GM12801 (cell line): ENCODE results near the gene HMGN1.

ENCODE experiments used
- CTCF ChIP-seq: IDR thresholded peaks from one replicate; pipeline ENCODE4 v1.5.1; 2011; ENCODE audit warnings: control low read depth; ENCODE audit not compliant: insufficient read length; ENCODE audit errors: extremely low read depth

Gene HMGN1

DNA sequence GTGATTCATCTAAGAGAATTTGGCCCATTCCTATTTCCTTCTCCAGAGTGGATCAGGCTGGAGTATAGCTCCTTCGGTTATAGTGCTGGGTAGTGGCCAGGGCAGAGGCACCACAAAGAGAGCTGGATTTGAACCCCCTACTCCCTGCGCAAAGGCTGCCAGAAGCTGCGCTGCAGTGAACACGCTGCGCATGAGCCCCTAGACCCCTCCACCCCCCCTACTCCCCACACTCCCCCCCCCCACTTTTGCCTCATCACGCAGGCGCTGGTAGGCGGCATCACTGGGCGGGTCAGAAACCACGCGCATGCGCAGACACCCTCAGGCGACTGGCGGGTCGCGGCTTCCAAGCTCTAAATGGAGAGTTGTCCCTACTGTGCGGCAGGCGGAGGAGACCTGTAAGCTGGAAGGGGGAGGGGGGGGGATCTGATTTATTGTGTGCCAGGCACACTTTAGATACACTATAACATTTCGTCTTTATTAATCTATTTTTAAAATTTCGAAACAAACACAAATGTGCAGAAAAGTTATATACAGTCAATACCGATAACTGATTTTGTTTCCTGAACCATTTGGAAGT lies 38.7 kb upstream of the HMGN1 start:
- no peak for TF ChIP-seq CTCF

- no peak for TF ChIP-seq CTCF
Observed at GRCh38 chr21:39386899-39387298, 38.0 kb upstream of the HMGN1 start.

DNA sequence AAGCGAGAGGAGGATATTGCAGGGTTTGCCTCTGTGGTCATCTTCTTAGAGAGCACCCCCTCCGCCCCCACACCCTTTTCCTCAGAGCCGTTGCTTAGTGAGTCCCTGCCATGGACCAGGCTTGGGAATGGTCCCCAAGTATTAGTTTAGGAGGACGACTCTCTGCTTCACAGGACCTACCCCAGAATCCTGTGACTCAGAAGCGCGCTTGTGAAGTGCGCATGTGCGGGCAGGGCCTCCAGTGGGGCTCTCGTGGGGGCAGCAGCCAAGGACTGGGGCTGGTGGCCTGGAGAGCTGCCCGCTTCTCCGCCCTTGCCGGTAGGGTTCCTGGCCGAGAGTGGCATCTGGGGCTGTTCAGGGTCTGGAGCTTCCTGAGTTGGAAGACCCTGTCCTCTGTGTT lies 37.3 kb upstream of the HMGN1 start:
- no peak for TF ChIP-seq CTCF

GRCh38 chr21:39385299-39386145 lies 36.6 kb upstream of the HMGN1 start:
- no peak for TF ChIP-seq CTCF

DNA sequence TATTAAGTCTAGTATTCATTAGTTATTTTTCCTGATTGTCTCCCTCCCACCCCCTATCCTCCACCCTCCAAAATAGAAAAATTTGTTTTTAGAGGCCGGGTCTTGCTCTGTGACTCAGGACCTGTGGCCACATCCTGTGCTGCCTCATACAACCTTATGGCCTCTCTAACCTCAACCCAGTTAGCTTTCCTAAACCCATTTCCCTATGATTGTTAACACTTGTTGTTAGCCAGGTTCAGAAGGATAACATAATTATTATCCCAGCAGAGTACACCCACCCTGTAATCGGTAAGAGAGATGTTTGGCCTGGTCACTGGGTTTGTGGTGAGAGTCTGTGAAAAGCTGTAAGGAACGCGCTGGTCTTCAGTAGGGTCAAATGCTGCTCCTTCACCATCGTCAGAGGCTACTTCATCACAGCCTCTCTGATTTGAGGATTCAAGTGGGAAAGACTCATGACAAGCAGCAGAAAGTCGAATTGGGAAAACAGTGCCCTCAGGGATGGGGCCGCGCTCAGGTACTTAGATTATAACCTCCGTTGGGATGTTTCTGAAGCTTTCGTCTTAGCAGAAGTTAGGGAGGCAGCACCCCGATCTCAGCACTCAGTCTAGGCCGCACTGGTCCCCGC lies 35.9 kb upstream of the HMGN1 start:
- TF ChIP-seq CTCF: no peak

- no peak for TF ChIP-seq CTCF
Observed at GRCh38 chr21:39381009-39381408, 32.1 kb upstream of the HMGN1 start.

GRCh38 chr21:39379986-39380891 lies 31.4 kb upstream of the HMGN1 start:
- no peak for TF ChIP-seq CTCF
